Measurements from ENCODE around the gene NLRP10.
A peak's percentile ranks its signal among the peaks of the same experiment; 100 is the strongest.

Gene NLRP10

DNA sequence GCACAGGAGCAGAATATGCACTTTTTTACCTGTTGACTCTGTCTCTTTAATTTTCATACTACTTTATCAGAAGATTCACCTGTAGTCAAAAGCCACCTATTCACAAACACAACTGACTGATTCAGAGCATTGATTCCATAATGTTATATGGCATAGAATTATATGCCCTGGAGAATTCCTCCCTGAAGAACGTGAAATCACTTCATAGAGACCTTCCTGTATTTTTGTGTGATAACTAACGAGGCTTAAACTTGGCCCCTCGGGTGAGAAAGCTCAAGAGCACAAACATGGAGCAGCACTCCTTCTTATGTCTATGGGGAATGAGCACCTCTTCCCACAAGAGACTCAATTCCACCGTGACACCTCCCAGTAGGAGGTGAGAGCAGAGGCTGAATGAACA lies 34.1 kb downstream of the NLRP10 start, which contains the start of gene OR10A6:
Gene OR10A6, minus strand, starts transcription at position 101 of the 400 bp plus-strand sequence. CDS start 2,606 bp downstream, outside the sequence.
- Histone ChIP-seq H3K4me3 (ENCODE audit: low read length) (no peak within 1 kb of the TSS), H3K4me2 (ENCODE audit: low read depth, low read length) (no peak within 1 kb of the TSS), H3K4me1 (ENCODE audit: low read length) (no peaks in the 10 kb centered on the region), H2AFZ (ENCODE audit: low read length) (no peak within 1 kb of the TSS), H3K9ac (ENCODE audit: low read length) (no peak within 1 kb of the TSS), H4K20me1 (ENCODE audit: insufficient read depth, low read length) (no peaks in the 10 kb centered on the region), H3K27me3 (replicated peaks; ENCODE audit: insufficient read depth, low read length) (no peaks in the 10 kb centered on the region), H3K9me3 (replicated peaks; ENCODE audit: insufficient read depth, low read length) (no peaks in the 10 kb centered on the region), H3K79me2 (ENCODE audit: low read length) (no peaks in the 10 kb centered on the region), H3F3A (ENCODE audit: insufficient read depth, low read length) (no peaks in the 10 kb centered on the region), H3K9me2 (replicated peaks; ENCODE audit: insufficient read depth, low read length) (no peaks in the 10 kb centered on the region), H3K27ac (ENCODE audit: low read length) (no peak within 1 kb of the TSS), H3K36me3 (replicated peaks; ENCODE audit: insufficient read depth, low read length) (no peaks in the 10 kb centered on the region)
- DNase-seq = no peak
- TF ChIP-seq, protein P1, sequence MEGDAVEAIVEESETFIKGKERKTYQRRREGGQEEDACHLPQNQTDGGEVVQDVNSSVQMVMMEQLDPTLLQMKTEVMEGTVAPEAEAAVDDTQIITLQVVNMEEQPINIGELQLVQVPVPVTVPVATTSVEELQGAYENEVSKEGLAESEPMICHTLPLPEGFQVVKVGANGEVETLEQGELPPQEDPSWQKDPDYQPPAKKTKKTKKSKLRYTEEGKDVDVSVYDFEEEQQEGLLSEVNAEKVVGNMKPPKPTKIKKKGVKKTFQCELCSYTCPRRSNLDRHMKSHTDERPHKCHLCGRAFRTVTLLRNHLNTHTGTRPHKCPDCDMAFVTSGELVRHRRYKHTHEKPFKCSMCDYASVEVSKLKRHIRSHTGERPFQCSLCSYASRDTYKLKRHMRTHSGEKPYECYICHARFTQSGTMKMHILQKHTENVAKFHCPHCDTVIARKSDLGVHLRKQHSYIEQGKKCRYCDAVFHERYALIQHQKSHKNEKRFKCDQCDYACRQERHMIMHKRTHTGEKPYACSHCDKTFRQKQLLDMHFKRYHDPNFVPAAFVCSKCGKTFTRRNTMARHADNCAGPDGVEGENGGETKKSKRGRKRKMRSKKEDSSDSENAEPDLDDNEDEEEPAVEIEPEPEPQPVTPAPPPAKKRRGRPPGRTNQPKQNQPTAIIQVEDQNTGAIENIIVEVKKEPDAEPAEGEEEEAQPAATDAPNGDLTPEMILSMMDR (IDR thresholded peaks at IDR 0.05; ENCODE audit: low read length) = no peak
- TF ChIP-seq EZH2 (optimal IDR thresholded peaks at IDR 0.05; ENCODE audit: low read depth, low read length) = no peak
- TF ChIP-seq EZH2phosphoT487 (IDR thresholded peaks at IDR 0.05; ENCODE audit: low read length) = no peak

DNA sequence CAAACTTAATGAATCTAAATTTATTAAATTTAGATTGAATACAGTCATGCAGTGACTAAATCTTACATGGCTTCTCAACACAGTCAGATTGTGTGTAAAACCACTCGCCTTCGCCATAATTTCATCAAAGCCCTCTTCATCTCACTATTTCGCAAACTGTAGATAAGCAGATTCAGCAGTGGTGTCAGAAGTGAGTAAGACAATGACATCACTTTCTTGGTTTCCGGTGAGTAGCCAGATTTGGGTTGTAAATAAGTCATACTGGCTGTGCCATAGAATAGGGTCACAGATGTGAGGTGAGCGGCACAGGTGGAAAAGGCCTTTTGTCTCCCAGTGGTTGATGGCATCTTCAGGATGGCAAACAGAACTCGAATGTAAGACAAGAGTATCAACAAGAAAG lies 37.6 kb downstream of the NLRP10 start:
- no peaks in the 10 kb centered on the region for H3K4me1 ChIP-seq (ENCODE audit: low read length)

DNA sequence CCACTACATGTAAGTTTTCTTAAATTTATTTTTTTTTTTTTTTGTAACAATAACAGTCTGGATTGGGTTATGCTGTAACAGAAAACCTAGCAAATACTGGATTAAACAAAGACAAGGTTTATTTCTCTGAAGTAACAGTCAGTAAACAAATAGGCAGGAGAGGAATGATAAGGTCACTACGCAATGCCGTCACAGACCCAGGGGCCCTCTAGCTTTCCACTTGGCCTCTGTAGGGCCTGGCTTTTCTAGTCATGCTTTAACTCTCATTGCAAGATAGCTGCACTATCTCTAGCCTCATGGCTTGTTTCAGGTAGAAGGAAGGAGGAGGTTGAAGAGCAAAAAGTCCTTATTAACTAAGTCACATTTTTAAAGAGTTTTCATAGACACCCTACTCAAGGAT lies 40.7 kb downstream of the NLRP10 start:
- H3K36me3 ChIP-seq (replicated peaks; ENCODE audit: insufficient read depth, low read length) = no peaks in the 10 kb centered on the region
- no peaks in the 10 kb centered on the region for H3K9me2 ChIP-seq (replicated peaks; ENCODE audit: insufficient read depth, low read length)
- H3K4me3 ChIP-seq (ENCODE audit: low read length) = no peak overlapping the region
- no peaks in the 10 kb centered on the region for H4K20me1 ChIP-seq (ENCODE audit: insufficient read depth, low read length)
- H2AFZ ChIP-seq (ENCODE audit: low read length) = no peak overlapping the region
- TF ChIP-seq, protein P1 (IDR thresholded peaks at IDR 0.05; ENCODE audit: low read length) = no peak
- no peak for TF ChIP-seq EZH2phosphoT487 (IDR thresholded peaks at IDR 0.05; ENCODE audit: low read length)
- no peak for TF ChIP-seq EZH2 (optimal IDR thresholded peaks at IDR 0.05; ENCODE audit: low read depth, low read length)
- no peak for DNase-seq
- H3K9ac ChIP-seq (ENCODE audit: low read length) = no peak overlapping the region
- no peak overlapping the region for H3K27ac ChIP-seq (ENCODE audit: low read length)
- H3K79me2 ChIP-seq (ENCODE audit: low read length) = no peaks in the 10 kb centered on the region
- no peaks in the 10 kb centered on the region for H3K27me3 ChIP-seq (replicated peaks; ENCODE audit: insufficient read depth, low read length)
- no peak overlapping the region for H3K4me2 ChIP-seq (ENCODE audit: low read depth, low read length)
- H3K4me1 ChIP-seq (ENCODE audit: low read length) = no peaks in the 10 kb centered on the region
- no peaks in the 10 kb centered on the region for H3F3A ChIP-seq (ENCODE audit: insufficient read depth, low read length)
- no peaks in the 10 kb centered on the region for H3K9me3 ChIP-seq (replicated peaks; ENCODE audit: insufficient read depth, low read length)

More for the DNA sequence above, 37.6 kb downstream of the NLRP10 start:
- Histone ChIP-seq H3K36me3 (replicated peaks; ENCODE audit: insufficient read depth, low read length) (no peaks in the 10 kb centered on the region), H3K4me2 (ENCODE audit: low read depth, low read length) (no peak overlapping the region), H2AFZ (ENCODE audit: low read length) (no peak overlapping the region), H3K9me2 (replicated peaks; ENCODE audit: insufficient read depth, low read length) (no peaks in the 10 kb centered on the region), H4K20me1 (ENCODE audit: insufficient read depth, low read length) (no peaks in the 10 kb centered on the region), H3F3A (ENCODE audit: insufficient read depth, low read length) (no peaks in the 10 kb centered on the region), H3K9me3 (replicated peaks; ENCODE audit: insufficient read depth, low read length) (no peaks in the 10 kb centered on the region), H3K27me3 (replicated peaks; ENCODE audit: insufficient read depth, low read length) (no peaks in the 10 kb centered on the region), H3K9ac (ENCODE audit: low read length) (no peak overlapping the region), H3K27ac (ENCODE audit: low read length) (no peak overlapping the region), H3K79me2 (ENCODE audit: low read length) (no peaks in the 10 kb centered on the region), H3K4me3 (ENCODE audit: low read length) (no peak overlapping the region)
- peak; percentile 16 for DNase-seq
- TF ChIP-seq EZH2phosphoT487 (IDR thresholded peaks at IDR 0.05; ENCODE audit: low read length) = no peak
- no peak for TF ChIP-seq EZH2 (optimal IDR thresholded peaks at IDR 0.05; ENCODE audit: low read depth, low read length)
- TF ChIP-seq, protein P1 (IDR thresholded peaks at IDR 0.05; ENCODE audit: low read length) = no peak

All from MM.1S (cell line).